ENCODE measurements around the gene AADACL4. TPM values are rescaled to one million over a fixed set of nuclear protein-coding genes. Genes with fewer than 3 reads are reported as not detected.

Gene AADACL4
- not detected for polyA plus RNA-seq (2013, experiment 1 of 2)
- polyA plus RNA-seq (2013, experiment 2 of 2) = not detected

DNA sequence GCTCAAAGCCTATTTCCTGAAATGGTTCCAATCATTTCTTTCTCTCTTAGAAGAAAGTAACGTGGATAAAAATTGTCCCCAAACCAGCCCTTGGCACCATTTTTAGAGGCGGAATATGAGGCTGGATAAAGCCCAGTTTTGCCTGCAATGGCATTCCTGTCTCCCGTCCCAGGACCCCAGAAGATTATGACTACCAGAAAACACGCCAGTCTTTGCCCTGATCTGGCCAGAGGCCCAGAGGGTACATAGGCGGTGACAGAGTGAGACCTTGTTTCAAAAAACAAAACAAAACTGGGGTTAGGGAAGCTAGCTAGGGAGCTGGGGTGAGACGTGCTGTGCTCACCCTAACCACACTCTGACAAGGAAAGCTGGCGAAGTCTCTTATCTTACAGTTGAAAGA is at the start of gene AADACL4:
Gene AADACL4 (plus strand): TSS at position 301 of the 400 bp plus-strand sequence. CDS start 462 bp downstream, outside the sequence.
- WGBS, 2 experiments (ENCODE audit: insufficient coverage in 2 of 2) = 85 to 91% methylated on average over 6 to 7 of the region's 7 CpGs
- no peak within 1 kb of the TSS for H3K27ac ChIP-seq (ENCODE audit: low read depth, low read length, severe bottlenecking)
- no peaks in the 10 kb centered on the region for H3K4me1 ChIP-seq (ENCODE audit: control insufficient read depth, insufficient read depth, low read length, poor library complexity, severe bottlenecking)
- H3K4me3 ChIP-seq (ENCODE audit: extremely low read depth, insufficient read depth, low read length, poor library complexity, severe bottlenecking) = no peak within 1 kb of the TSS
- H3K36me3 ChIP-seq (ENCODE audit: control insufficient read depth, insufficient read depth, low read length) = no peaks in the 10 kb centered on the region
- H3K9me3 ChIP-seq (ENCODE audit: control insufficient read depth, low read length) = peaks cover 25% of the 10 kb centered on the region

DNA sequence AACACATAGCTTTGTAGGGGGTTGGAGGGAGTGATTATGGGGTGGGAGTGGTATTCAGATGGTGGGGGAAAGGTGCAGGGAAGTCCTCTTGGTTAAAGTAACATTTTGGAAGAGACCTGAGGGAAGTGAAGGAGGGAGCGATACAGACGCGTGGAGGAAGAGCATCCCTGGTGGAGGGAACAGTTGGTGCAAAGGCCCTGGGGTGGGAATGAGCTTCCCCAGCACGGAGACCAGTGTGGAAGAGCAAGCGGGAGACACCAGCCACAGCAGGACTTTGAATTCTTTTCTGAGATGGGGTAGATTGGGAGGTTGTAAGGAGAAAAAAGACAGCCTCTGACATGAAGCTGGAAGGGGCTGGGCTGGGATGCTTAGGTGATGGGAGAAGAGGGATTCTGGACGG is 49.4 kb upstream of the AADACL4 start:
- 75 to 83% methylated on average over 6 of the region's 6 CpGs for WGBS, 2 experiments (ENCODE audit: insufficient coverage in 2 of 2)
- H3K9me3 ChIP-seq (ENCODE audit: control insufficient read depth, low read length) = no peaks in the 10 kb centered on the region
- H3K4me3 ChIP-seq (ENCODE audit: extremely low read depth, insufficient read depth, low read length, poor library complexity, severe bottlenecking) = no peak overlapping the region
- no peaks in the 10 kb centered on the region for H3K36me3 ChIP-seq (ENCODE audit: control insufficient read depth, insufficient read depth, low read length)
- no peak overlapping the region for H3K27ac ChIP-seq (ENCODE audit: low read depth, low read length, severe bottlenecking)
- peaks cover 8% of the 10 kb centered on the region for H3K4me1 ChIP-seq (ENCODE audit: control insufficient read depth, insufficient read depth, low read length, poor library complexity, severe bottlenecking)

DNA sequence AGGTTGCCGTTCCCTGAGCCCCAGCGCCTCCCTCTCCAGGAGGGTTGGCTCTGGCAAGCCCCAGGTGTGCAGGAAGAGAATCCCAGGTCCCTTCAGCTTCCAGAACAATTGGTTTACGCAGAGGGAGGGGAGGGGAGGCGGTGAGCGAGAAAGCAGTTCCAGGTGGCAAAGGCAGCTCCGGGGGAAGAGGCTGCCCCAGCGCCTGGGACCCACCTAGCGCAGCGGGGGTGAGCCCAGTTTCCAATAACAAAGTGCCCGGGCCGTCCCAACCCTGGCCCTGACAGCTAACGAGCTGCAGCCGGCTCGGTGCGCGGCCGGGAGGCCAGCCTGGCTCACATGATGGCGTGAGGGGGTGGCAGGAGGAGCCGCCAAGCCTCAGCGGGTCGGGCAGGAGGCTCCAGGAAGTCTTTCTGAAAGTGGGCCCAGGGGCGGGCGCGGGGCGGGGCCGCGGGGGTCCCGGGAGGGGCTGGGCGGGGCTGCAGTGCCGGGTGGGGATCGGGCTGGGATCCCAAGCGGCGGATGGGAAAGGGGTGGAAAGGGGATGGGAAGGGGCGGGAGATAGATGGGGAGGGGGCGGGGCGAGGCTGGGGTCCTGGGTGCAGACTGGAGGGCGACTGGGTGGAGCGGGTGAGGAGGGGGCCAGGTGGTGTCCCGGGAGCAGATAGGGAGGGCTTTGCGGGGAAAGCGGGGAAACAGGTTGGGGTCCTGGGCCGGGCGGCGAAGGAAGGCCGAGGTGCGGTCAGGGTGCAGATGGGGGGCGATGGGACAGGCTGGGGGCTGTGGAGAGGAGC is 48.7 kb upstream of the AADACL4 start:
- no peaks in the 10 kb centered on the region for H3K9me3 ChIP-seq (ENCODE audit: control insufficient read depth, low read length)
- peak overlapping the region; percentile 26 for H3K4me3 ChIP-seq (ENCODE audit: extremely low read depth, insufficient read depth, low read length, poor library complexity, severe bottlenecking)
- peaks cover 8% of the 10 kb centered on the region for H3K4me1 ChIP-seq (ENCODE audit: control insufficient read depth, insufficient read depth, low read length, poor library complexity, severe bottlenecking)
- H3K36me3 ChIP-seq (ENCODE audit: control insufficient read depth, insufficient read depth, low read length) = no peaks in the 10 kb centered on the region
- WGBS, 2 experiments (ENCODE audit: insufficient coverage in 2 of 2) = 6 to 7% methylated on average over 24 to 37 of the region's 47 CpGs
- peak overlapping the region; percentile 84 for H3K27ac ChIP-seq (ENCODE audit: low read depth, low read length, severe bottlenecking)

DNA sequence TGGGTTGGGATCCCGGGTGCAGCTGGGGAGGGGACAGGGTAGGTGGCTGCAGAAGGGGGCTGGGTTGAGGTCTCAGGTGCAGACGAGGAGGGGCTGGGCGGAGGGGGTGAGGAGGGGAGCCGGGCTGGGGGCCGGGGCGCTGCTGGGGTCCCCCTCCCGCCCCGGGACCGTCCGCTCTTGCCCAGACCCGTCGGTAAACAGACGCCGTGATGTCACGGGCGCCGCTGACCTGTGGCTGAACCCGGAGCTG is 48.2 kb upstream of the AADACL4 start:
- no peaks in the 10 kb centered on the region for H3K9me3 ChIP-seq (ENCODE audit: control insufficient read depth, low read length)
- WGBS, 2 experiments (ENCODE audit: insufficient coverage in 2 of 2) = 0% methylated on average over 14 to 16 of the region's 18 CpGs
- peak overlapping the region; percentile 84 for H3K27ac ChIP-seq (ENCODE audit: low read depth, low read length, severe bottlenecking)
- H3K36me3 ChIP-seq (ENCODE audit: control insufficient read depth, insufficient read depth, low read length) = no peaks in the 10 kb centered on the region
- peaks cover 8% of the 10 kb centered on the region for H3K4me1 ChIP-seq (ENCODE audit: control insufficient read depth, insufficient read depth, low read length, poor library complexity, severe bottlenecking)
- H3K4me3 ChIP-seq (ENCODE audit: extremely low read depth, insufficient read depth, low read length, poor library complexity, severe bottlenecking) = peak overlapping the region; percentile 26

DNA sequence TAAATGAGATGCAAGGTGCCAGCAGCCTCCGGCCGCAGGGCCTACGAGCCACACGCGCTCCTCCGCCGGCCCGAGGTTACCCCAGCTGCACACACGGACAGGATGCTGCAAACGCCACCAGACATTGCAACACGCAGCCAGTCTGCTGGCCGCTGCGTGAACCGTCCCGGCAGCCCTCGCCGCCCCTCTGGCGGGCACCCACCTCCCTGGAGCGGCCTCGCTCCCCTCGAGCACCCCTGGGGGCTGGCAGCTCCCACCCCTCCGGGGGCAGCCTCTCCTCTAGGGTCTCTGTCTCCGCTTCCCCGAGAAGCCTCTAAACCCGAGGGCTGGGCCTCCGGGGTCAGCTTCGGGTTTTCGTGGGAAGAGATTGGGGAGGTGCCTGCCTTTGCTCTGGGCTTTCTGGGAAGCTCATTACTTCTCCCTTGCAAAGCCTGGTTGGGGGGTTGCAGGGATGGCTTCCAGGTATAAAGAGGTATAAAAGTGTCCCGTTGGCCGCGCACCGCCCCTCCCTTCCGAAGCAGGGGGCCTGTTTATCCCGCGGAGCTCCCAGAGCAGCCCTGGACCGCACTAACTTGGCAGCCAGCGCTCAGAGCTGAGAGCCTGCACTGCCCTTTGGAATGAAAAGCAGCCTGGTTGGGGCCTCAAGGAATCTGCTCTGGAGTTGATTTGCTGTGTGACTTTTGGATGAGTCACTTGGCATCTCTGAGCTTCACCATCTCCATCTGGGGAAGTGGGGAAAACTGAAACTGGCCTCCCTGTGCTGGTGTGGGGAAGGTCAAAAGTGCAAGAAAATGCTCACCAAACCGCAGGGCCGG is 47.7 kb upstream of the AADACL4 start:
- Histone ChIP-seq H3K27ac (ENCODE audit: low read depth, low read length, severe bottlenecking) (peak overlapping the region; percentile 84), H3K4me1 (ENCODE audit: control insufficient read depth, insufficient read depth, low read length, poor library complexity, severe bottlenecking) (peaks cover 8% of the 10 kb centered on the region), H3K4me3 (ENCODE audit: extremely low read depth, insufficient read depth, low read length, poor library complexity, severe bottlenecking) (peak overlapping the region; percentile 26), H3K9me3 (ENCODE audit: control insufficient read depth, low read length) (no peaks in the 10 kb centered on the region), H3K36me3 (ENCODE audit: control insufficient read depth, insufficient read depth, low read length) (no peaks in the 10 kb centered on the region)
- 10 to 11% methylated on average over 32 to 33 of the region's 39 CpGs for WGBS, 2 experiments (ENCODE audit: insufficient coverage in 2 of 2)

DNA sequence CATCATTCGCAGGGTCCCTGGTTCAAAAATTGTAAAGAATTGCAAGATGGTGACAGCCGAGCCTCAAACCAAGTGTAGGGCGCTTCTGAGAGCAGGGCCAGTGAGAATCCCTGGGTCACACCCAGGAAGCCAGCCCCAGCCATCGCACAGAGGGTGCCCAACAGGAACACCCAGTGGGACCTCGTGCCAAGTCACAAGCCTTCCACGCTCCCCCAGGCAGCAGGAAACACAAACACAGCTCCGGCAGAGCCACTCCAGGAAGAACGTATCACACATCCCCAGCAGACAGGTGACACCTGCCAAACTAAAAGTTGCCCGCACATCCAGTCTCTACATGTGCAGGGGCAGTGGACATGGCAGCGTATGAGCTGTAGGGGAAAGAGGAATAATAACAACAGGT is 46.1 kb upstream of the AADACL4 start:
- Histone ChIP-seq H3K9me3 (ENCODE audit: control insufficient read depth, low read length) (no peaks in the 10 kb centered on the region), H3K36me3 (ENCODE audit: control insufficient read depth, insufficient read depth, low read length) (no peaks in the 10 kb centered on the region), H3K27ac (ENCODE audit: low read depth, low read length, severe bottlenecking) (no peak overlapping the region), H3K4me3 (ENCODE audit: extremely low read depth, insufficient read depth, low read length, poor library complexity, severe bottlenecking) (no peak overlapping the region), H3K4me1 (ENCODE audit: control insufficient read depth, insufficient read depth, low read length, poor library complexity, severe bottlenecking) (peaks cover 19% of the 10 kb centered on the region)
- WGBS, 2 experiments (ENCODE audit: insufficient coverage in 2 of 2) = 86 to 94% methylated on average over 6 to 9 of the region's 10 CpGs

DNA sequence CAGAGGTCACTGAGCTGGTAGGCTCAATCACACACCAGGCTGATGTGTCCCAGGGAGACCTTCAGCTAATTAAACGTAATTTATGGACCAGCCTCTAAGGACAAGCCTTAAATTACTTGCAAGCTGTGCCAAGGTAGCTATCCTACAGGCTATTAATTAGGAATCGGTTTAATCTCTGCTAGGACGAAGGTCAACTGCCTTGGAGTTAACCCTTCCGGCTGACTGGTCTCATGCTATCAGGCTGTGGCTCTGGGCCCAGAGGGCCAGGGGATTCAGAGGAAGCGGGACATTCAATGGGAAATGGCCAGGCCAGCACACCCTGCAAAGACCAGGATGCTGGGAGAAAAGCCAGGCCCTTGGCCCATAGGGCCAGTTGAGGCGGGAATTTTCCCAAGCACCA is 44.9 kb upstream of the AADACL4 start:
- peaks cover 30% of the 10 kb centered on the region for H3K4me1 ChIP-seq (ENCODE audit: control insufficient read depth, insufficient read depth, low read length, poor library complexity, severe bottlenecking)
- 86% methylated on average over 6 of the region's 6 CpGs for WGBS, 2 experiments (ENCODE audit: insufficient coverage in 2 of 2)
- H3K4me3 ChIP-seq (ENCODE audit: extremely low read depth, insufficient read depth, low read length, poor library complexity, severe bottlenecking) = no peak overlapping the region
- no peaks in the 10 kb centered on the region for H3K36me3 ChIP-seq (ENCODE audit: control insufficient read depth, insufficient read depth, low read length)
- H3K9me3 ChIP-seq (ENCODE audit: control insufficient read depth, low read length) = no peaks in the 10 kb centered on the region
- H3K27ac ChIP-seq (ENCODE audit: low read depth, low read length, severe bottlenecking) = no peak overlapping the region

DNA sequence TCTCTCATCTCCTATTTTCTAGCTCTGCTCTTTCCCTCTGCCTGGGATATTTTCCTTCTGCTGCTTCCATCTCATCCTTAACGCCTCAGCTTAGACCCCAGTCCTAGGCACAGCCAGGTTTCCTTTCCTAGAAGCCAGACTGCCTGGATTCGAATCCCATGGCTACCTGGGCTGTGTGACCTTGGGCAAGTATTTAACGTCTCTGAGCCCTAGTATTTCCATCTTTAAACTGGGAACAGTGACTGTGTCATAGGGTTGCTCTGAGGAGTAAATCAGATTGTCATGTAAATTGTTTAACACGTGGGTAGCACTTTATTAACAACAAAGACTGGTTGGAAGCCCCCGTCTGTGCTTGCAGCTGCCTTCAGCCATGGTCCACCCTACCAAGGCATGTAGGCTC is 44.2 kb upstream of the AADACL4 start:
- Histone ChIP-seq H3K36me3 (ENCODE audit: control insufficient read depth, insufficient read depth, low read length) (no peaks in the 10 kb centered on the region), H3K9me3 (ENCODE audit: control insufficient read depth, low read length) (no peaks in the 10 kb centered on the region), H3K4me1 (ENCODE audit: control insufficient read depth, insufficient read depth, low read length, poor library complexity, severe bottlenecking) (peaks cover 32% of the 10 kb centered on the region), H3K4me3 (ENCODE audit: extremely low read depth, insufficient read depth, low read length, poor library complexity, severe bottlenecking) (no peak overlapping the region), H3K27ac (ENCODE audit: low read depth, low read length, severe bottlenecking) (no peak overlapping the region)
- 62 to 72% methylated on average over 5 of the region's 5 CpGs for WGBS, 2 experiments (ENCODE audit: insufficient coverage in 2 of 2)

DNA sequence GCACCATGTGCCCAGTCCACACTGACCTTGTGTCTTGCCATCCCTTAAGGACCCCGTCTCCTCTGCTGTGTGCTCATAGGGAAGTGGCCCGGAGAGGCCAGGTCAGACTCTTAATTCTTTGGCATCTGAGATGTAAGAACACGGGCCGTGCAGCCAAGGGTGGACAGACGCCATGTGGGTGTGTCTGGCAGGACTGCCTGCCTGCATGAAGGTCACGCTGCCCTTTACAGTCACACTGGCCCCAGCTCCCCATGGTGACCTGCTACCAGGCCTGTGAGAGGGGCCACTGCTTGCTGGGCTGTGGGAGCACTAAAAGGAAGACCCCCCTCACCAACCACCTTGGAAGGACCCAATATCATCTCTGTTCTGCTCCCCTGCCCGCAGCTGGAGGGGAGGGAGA is 43.5 kb upstream of the AADACL4 start:
- no peaks in the 10 kb centered on the region for H3K36me3 ChIP-seq (ENCODE audit: control insufficient read depth, insufficient read depth, low read length)
- 74 to 77% methylated on average over 5 to 6 of the region's 7 CpGs for WGBS, 2 experiments (ENCODE audit: insufficient coverage in 2 of 2)
- peaks cover 29% of the 10 kb centered on the region for H3K4me1 ChIP-seq (ENCODE audit: control insufficient read depth, insufficient read depth, low read length, poor library complexity, severe bottlenecking)
- no peak overlapping the region for H3K27ac ChIP-seq (ENCODE audit: low read depth, low read length, severe bottlenecking)
- H3K9me3 ChIP-seq (ENCODE audit: control insufficient read depth, low read length) = no peaks in the 10 kb centered on the region
- no peak overlapping the region for H3K4me3 ChIP-seq (ENCODE audit: extremely low read depth, insufficient read depth, low read length, poor library complexity, severe bottlenecking)

DNA sequence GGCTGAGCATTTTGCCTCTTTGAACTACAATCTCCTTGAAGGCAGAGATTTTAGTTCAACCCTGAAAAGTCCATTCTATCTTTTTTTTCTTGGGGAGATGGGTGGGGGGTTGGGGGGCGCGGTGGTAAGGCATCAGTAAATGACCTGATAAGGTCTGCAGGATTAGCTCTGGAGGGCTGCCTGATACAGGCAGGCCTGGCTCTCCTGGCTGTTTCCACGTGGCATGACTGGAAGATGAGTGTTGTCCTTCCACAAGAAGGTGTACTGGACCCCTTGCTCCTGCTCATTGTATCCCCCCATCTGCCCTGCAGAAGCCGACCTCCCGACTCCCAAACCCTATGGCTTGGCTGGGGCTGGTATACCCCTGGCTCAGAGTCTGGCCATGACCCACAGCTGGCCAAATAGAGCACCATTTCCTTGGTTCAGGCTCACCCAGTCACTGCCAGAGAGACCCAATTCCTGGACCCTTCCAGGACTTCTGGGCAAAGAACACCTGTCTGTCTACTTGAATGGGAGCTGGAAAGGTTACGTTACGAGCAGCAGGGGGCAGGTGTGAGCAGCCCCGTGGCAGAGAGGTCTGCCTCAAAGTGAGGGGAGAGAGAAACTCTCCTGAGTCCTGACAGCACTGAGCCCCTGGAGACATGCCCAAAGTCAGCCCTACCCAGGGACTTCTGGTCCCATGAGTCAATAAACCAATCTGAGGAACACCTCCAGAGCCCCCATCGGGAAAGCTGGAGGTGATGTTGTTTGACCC is 42.8 kb upstream of the AADACL4 start:
- no peak overlapping the region for H3K4me3 ChIP-seq (ENCODE audit: extremely low read depth, insufficient read depth, low read length, poor library complexity, severe bottlenecking)
- no peaks in the 10 kb centered on the region for H3K36me3 ChIP-seq (ENCODE audit: control insufficient read depth, insufficient read depth, low read length)
- H3K9me3 ChIP-seq (ENCODE audit: control insufficient read depth, low read length) = no peaks in the 10 kb centered on the region
- H3K27ac ChIP-seq (ENCODE audit: low read depth, low read length, severe bottlenecking) = no peak overlapping the region
- WGBS, 2 experiments (ENCODE audit: insufficient coverage in 2 of 2) = 56 to 70% methylated on average over 5 to 7 of the region's 9 CpGs
- H3K4me1 ChIP-seq (ENCODE audit: control insufficient read depth, insufficient read depth, low read length, poor library complexity, severe bottlenecking) = peaks cover 27% of the 10 kb centered on the region
